Muscle of arm (tissue), 12 donors: ENCODE data around the gene SYK. TPM values are rescaled to one million over a fixed set of nuclear protein-coding genes. Genes with fewer than 3 reads are reported as not detected.
"Not testable (repeated sequence)": the region's sequence is repeated elsewhere in the genome, so short reads cannot be mapped to it uniquely, and the experiment has no call there.

Experiments used
- DNase-seq: peaks from one replicate; pipeline ENCODE4 v3.0.0-alpha.2; 2013
- polyA plus RNA-seq, 12 donors: library from polyadenylated mRNA; unstranded; fragments of 120-200 nt; gene quantifications; one replicate each; pipeline ENCODE4 v1.2.1, GENCODE V29; 2013; ENCODE audit not compliant: insufficient read length in 12 of 12

Gene SYK
- polyA plus RNA-seq, 12 donors: 2.3 to 12.5 (median 2.9) TPM; not detected in 1

- no peak for DNase-seq
Measured at GRCh38 chr9:90793729-90794128, 7.9 kb upstream of the SYK start.

GRCh38 chr9:90795084-90795483, 6.5 kb upstream of the SYK start:
- no peak for DNase-seq

GRCh38 chr9:90795871-90796317, 5.7 kb upstream of the SYK start:
- no peak for DNase-seq

- DNase-seq: no peak
Measured at GRCh38 chr9:90799271-90799852, 2.3 kb upstream of the SYK start.

DNA sequence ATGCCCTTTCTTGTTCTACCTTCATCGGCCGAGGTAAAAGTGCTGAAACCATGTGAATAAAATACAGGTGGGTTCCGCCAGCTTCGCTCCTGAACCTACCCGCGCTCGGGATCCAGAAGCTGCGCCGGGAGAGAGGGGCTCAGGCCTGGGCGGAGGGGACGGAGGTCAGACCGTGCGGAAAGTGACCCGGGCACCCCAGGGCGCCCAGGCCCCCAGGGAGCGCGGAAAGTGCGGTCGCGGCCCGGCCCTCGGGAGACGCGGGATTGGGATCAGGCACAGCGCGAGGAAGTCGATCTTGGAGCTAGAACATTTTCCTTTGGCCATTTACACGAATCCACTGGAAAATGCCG, 329 bp downstream of the SYK start:
- no peak for DNase-seq

GRCh38 chr9:90802386-90802985, 867 bp downstream of the SYK start:
- no peak for DNase-seq

- no peak for DNase-seq
Measured at GRCh38 chr9:90803860-90804593, 2.4 kb downstream of the SYK start.

GRCh38 chr9:90805006-90805996, 3.7 kb downstream of the SYK start:
- no peak for DNase-seq

DNA sequence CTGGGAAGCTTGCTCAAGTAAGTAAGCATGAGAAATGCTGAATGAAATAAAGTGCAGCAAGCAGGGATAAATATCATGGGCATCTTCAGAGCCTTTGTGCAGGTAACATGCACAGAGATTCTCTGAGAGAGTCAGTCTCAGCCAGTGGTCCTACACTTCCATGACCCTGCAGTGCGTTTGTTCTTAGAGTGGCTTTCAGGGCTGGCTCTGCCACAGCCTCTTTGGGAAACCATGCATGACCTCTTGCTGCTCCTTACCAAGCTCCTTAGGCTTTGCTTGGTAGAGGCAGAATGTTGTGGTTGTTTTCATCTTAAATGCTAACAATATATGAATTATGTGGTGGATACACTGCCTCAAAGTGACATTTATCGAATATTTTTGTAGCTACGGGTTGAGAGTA, 5.4 kb downstream of the SYK start:
- DNase-seq: no peak

- DNase-seq: no peak
Measured at GRCh38 chr9:90808398-90808797, 6.8 kb downstream of the SYK start.

- no peak for DNase-seq
Measured at GRCh38 chr9:90808890-90809685, 7.5 kb downstream of the SYK start.

DNA sequence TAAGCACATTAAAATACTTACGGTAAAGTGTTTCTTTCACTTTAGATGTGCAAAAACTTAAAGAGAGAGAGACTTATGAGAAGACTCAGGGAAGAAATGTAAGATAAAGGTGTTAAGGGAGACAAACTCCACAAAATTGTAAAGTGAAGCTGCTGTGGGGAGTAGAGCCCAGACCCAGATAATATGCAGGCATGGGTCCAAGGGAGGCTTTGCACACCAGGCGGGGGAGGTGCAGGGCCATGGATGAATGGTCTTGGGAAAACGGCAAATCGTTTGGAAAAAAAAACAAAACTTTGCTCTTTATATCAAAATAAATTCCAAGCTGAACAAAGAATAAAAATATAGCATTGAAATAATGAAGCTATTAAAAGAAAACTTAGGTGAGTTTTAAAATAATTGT, 9.1 kb downstream of the SYK start:
- no peak for DNase-seq

GRCh38 chr9:90813046-90813445, 11.4 kb downstream of the SYK start:
- DNase-seq: no peak

DNA sequence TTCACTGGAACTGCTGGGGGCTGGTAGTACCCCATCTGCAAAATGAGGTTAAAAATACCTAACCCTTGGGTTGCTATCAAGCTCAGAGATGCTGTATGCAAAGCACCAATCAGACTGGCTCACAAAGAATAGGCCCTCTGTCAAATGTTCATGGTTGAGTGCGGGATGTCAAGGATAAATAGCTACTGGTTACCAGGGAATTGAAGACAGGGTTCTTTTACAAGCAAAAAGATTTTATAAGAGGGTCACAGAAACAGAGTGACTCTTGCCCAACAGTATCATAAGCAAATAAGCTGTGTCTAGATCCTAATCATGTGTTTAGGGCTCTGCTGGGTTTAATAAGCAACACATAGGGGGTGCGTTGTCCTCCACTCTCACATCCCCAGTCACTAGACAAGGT, 11.9 kb downstream of the SYK start:
- no peak for DNase-seq

GRCh38 chr9:90814355-90814754, 12.7 kb downstream of the SYK start:
- DNase-seq: no peak

GRCh38 chr9:90815183-90815943, 13.7 kb downstream of the SYK start:
- DNase-seq: no peak

- DNase-seq: no peak
Measured at GRCh38 chr9:90815944-90816357, 14.3 kb downstream of the SYK start.

DNA sequence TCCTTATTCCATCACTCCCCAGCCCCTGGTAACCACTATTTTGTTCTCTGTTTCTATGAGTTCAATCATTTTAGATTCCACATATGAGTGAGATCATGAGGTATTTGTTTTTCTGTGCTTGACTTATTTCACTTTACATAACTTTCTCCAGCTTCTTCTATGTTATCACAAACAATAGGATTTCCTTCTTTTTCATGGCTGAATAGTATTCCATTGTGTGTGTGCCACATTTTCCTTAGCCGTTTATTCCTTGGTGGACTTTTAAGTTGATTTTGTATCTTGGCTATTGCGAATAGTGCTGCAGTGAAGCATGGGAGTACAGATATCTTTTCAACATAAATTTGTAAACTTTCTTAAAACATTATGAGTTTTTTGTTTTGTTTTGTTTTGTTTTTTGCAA, 15.1 kb downstream of the SYK start:
- DNase-seq: no peak

GRCh38 chr9:90818279-90818678, 16.7 kb downstream of the SYK start:
- DNase-seq: no peak

DNA sequence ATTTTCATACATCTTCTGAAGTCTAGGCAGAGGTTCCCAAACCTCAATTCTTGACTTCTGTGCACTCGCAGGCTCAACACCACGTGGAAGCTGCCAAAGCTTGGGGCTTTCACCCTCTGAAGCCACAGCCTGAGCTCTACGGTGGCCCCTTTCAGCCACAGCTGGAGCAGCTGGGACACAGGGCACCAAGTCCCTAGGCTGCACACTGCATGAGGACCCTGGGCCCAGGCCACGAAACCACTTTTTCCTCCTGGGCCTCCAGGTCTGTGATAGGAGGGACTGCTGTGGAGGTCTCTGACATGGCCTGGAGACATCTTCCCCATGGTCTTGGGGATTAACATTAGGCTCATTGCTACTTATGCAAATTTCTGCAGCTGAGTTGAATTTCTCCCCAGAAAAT, 18.8 kb downstream of the SYK start:
- DNase-seq: not testable (repeated sequence)

- DNase-seq: not testable (repeated sequence)
Measured at GRCh38 chr9:90821236-90821635, 19.6 kb downstream of the SYK start.
